ENCODE data around the gene FRY. TPM values are rescaled to one million over a fixed set of nuclear protein-coding genes. Genes with fewer than 3 reads are reported as not detected.

The FRY gene
- total and polyA plus RNA-seq, 10 of the 15 experiments (the other 5 are each of a cell fraction or from before 2014, with no cell fraction given) = 0.18 to 1.4 (median 0.30) TPM

DNA sequence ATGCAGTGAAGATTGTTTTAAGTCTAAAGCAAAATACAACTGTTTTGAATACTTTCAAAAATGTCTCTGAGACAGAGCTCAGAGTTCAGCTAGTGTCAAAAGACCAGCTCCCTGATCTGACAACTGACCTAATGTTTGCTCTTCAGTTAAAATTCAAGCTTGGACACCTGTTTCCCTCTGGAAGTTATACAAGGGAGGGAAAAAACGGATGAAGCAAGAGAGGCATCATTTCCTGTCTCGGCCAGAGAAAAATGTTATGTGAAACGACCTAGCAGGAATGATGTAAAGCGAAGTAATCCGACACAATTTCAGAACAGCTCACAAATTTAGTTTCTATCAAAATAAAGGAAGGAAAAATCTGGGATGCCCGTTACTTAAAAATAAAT is 224.1 kb downstream of the FRY start (continued):
- TF ChIP-seq, protein P1, sequence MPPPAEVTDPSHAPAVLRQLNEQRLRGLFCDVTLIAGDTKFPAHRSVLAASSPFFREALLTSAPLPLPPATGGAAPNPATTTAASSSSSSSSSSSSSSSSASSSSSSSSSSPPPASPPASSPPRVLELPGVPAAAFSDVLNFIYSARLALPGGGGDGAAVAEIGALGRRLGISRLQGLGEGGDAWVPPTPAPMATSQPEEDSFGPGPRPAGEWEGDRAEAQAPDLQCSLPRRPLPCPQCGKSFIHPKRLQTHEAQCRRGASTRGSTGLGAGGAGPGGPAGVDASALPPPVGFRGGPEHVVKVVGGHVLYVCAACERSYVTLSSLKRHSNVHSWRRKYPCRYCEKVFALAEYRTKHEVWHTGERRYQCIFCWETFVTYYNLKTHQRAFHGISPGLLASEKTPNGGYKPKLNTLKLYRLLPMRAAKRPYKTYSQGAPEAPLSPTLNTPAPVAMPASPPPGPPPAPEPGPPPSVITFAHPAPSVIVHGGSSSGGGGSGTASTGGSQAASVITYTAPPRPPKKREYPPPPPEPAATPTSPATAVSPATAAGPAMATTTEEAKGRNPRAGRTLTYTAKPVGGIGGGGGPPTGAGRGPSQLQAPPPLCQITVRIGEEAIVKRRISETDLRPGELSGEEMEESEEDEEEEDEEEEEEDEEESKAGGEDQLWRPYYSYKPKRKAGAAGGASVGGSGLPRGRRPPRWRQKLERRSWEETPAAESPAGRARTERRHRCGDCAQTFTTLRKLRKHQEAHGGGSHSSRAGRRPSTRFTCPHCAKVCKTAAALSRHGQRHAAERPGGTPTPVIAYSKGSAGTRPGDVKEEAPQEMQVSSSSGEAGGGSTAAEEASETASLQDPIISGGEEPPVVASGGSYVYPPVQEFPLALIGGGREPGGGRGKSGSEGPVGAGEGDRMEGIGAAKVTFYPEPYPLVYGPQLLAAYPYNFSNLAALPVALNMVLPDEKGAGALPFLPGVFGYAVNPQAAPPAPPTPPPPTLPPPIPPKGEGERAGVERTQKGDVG (CRISPR knock-in tag; IDR thresholded peaks at IDR 0.05) = no peak
- no peak for TF ChIP-seq SRF (IDR thresholded peaks at IDR 0.05; ENCODE audit: low read depth in 2 of 2, low read length in 2 of 2)
- TF ChIP-seq, protein P2, sequence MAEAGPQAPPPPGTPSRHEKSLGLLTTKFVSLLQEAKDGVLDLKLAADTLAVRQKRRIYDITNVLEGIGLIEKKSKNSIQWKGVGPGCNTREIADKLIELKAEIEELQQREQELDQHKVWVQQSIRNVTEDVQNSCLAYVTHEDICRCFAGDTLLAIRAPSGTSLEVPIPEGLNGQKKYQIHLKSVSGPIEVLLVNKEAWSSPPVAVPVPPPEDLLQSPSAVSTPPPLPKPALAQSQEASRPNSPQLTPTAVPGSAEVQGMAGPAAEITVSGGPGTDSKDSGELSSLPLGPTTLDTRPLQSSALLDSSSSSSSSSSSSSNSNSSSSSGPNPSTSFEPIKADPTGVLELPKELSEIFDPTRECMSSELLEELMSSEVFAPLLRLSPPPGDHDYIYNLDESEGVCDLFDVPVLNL (IDR thresholded peaks at IDR 0.05; ENCODE audit: low read depth, low read length) = no peak
- no peak for TF ChIP-seq MEF2B (IDR thresholded peaks at IDR 0.05; ENCODE audit: partially characterized antibody, poor library complexity, severe bottlenecking)
- TF ChIP-seq STAT3 (IDR thresholded peaks at IDR 0.05; ENCODE audit: low read depth, low read length) = no peak
- TF ChIP-seq ZZZ3 (IDR thresholded peaks at IDR 0.05; ENCODE audit: control insufficient read depth, insufficient read length, low read depth) = no peak
- TF ChIP-seq, protein P3, sequence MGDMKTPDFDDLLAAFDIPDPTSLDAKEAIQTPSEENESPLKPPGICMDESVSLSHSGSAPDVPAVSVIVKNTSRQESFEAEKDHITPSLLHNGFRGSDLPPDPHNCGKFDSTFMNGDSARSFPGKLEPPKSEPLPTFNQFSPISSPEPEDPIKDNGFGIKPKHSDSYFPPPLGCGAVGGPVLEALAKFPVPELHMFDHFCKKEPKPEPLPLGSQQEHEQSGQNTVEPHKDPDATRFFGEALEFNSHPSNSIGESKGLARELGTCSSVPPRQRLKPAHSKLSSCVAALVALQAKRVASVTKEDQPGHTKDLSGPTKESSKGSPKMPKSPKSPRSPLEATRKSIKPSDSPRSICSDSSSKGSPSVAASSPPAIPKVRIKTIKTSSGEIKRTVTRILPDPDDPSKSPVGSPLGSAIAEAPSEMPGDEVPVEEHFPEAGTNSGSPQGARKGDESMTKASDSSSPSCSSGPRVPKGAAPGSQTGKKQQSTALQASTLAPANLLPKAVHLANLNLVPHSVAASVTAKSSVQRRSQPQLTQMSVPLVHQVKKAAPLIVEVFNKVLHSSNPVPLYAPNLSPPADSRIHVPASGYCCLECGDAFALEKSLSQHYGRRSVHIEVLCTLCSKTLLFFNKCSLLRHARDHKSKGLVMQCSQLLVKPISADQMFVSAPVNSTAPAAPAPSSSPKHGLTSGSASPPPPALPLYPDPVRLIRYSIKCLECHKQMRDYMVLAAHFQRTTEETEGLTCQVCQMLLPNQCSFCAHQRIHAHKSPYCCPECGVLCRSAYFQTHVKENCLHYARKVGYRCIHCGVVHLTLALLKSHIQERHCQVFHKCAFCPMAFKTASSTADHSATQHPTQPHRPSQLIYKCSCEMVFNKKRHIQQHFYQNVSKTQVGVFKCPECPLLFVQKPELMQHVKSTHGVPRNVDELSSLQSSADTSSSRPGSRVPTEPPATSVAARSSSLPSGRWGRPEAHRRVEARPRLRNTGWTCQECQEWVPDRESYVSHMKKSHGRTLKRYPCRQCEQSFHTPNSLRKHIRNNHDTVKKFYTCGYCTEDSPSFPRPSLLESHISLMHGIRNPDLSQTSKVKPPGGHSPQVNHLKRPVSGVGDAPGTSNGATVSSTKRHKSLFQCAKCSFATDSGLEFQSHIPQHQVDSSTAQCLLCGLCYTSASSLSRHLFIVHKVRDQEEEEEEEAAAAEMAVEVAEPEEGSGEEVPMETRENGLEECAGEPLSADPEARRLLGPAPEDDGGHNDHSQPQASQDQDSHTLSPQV (IDR thresholded peaks at IDR 0.05) = no peak
- TF ChIP-seq, protein P4, sequence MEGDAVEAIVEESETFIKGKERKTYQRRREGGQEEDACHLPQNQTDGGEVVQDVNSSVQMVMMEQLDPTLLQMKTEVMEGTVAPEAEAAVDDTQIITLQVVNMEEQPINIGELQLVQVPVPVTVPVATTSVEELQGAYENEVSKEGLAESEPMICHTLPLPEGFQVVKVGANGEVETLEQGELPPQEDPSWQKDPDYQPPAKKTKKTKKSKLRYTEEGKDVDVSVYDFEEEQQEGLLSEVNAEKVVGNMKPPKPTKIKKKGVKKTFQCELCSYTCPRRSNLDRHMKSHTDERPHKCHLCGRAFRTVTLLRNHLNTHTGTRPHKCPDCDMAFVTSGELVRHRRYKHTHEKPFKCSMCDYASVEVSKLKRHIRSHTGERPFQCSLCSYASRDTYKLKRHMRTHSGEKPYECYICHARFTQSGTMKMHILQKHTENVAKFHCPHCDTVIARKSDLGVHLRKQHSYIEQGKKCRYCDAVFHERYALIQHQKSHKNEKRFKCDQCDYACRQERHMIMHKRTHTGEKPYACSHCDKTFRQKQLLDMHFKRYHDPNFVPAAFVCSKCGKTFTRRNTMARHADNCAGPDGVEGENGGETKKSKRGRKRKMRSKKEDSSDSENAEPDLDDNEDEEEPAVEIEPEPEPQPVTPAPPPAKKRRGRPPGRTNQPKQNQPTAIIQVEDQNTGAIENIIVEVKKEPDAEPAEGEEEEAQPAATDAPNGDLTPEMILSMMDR (IDR thresholded peaks at IDR 0.05 in 2 of 3, conservative IDR thresholded peaks at IDR 0.05 in 1 of 3; ENCODE audit: control insufficient read depth in 2 of 3, extremely low read depth in 1 of 3, insufficient read depth in 1 of 3, low read depth in 3 of 3, low read length in 3 of 3) = no peak
